WI38 (cell line): ENCODE measurements around the gene GLS2.
A peak's percentile ranks its signal among the peaks of the same experiment; 100 is the strongest.

ENCODE experiments used
- H3K4me3 ChIP-seq: 2 replicates; pipeline ENCODE4 v1.5.1; 2011; ENCODE audit warnings: low read depth, mild to moderate bottlenecking, control low read depth, low read length
- CTCF ChIP-seq: IDR thresholded peaks from 2 replicates; pipeline ENCODE4 v1.5.1; 2012; ENCODE audit warnings: low read depth, mild to moderate bottlenecking, control low read depth, low read length

GLS2 gene

DNA sequence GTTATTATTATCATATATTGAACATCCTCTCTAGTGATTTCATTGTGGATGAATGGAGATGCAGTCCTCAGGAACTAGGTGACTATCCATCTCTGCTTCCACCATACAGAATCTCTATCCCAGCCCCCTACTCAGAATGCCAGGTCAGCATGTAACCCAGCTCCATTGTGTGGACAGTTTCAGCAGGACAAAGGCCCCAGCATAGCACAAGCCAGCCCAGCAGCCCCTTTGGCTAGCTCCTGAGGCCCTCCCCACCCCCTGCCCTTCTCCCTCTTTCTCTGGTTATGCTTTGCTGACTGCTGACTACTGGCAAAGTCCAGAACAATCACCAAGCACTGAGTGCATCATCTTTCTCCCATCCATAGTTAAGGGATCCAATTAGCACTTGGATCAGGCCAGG is 25.4 kb downstream of the GLS2 start:
- H3K4me3 ChIP-seq = no peak overlapping the region
- TF ChIP-seq CTCF = no peak

GRCh38 chr12:56461235-56462159 is 26.5 kb downstream of the GLS2 start:
- no peak overlapping the region for H3K4me3 ChIP-seq
- TF ChIP-seq CTCF = no peak

GRCh38 chr12:56457817-56458216 is 30.1 kb downstream of the GLS2 start:
- no peak overlapping the region for H3K4me3 ChIP-seq
- TF ChIP-seq CTCF = no peak

DNA sequence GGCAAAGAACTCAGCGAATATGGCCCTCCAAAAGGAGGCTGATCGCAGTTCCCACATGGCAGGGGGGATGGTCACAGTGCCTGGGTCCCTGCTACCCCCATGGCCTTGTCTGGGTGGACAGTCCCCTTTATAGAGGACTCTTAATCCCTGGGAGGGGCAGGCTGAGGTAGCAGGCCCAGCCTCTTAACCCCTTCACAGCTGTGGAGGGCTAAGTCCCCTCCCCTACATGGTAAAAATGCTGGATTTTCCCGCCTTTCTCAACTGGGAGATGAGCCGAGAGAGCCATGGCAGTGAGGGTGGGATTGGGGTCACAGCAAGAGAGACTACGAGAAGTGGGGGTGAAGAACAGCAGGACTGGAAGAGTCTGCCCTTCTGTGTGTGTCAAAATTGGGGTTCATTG is 33.4 kb downstream of the GLS2 start, which contains the start of gene MIP:
Gene MIP, minus strand, starts transcription at position 101 of the 400 bp plus-strand sequence. Its CDS starts 44 bp downstream, at position 57.
- no peak for TF ChIP-seq CTCF
- no peak within 1 kb of the TSS for H3K4me3 ChIP-seq

- TF ChIP-seq CTCF = no peak
- no peak overlapping the region for H3K4me3 ChIP-seq
Measured at GRCh38 chr12:56451147-56451546, 36.8 kb downstream of the GLS2 start.

DNA sequence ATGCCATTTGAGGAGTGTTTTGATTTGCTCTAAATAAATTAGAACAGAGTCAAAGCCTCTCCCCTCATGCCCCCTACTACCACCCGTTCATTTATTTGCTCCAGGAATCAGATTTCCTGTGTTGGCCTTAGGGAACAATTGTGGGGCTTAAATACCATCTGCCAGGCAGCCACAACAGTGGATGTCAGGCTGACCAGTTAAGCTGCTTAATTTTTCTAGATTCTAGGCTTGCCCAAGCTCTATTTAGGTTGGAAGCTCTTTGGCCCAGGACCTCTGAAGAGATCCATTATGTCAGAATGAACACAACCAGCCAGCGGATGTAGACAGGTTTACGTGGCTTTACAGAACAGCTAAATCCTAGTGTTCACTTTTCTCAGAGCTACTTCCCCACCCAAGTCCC is 37.7 kb downstream of the GLS2 start:
- TF ChIP-seq CTCF = no peak
- H3K4me3 ChIP-seq = no peak overlapping the region

GRCh38 chr12:56449622-56449984 is 38.4 kb downstream of the GLS2 start:
- TF ChIP-seq CTCF = no peak
- H3K4me3 ChIP-seq = peak overlapping the region; percentile 78
